GOT3 (cell line): ENCODE measurements around the gene UBASH3A.

Experiments
- DNase-seq: peaks from one replicate; lab custom pipeline; 2025; ENCODE audit warnings: mixed read lengths; lab: John Stamatoyannopoulos, UW

Gene UBASH3A

DNA sequence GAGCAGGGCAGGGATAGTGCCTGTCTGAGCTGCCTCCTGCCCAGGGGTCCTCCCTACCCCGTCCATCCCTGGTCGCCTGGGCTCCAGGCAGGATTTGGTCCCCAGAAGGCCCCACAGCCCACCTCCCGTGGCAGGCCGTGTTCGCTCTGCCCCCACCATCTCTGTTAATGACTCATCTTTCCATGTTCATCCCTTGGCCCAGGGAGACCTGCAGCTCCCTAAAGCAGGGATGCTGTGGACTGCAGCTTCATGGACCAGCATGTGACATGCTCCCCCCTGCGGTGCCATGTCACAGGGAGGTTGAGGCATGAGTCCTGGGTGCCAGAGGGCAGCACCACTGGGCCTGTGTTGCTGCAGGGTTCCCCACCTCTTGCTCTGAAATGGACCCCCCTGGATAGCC is 26.8 kb downstream of the UBASH3A start:
- DNase-seq, result no peak

DNA sequence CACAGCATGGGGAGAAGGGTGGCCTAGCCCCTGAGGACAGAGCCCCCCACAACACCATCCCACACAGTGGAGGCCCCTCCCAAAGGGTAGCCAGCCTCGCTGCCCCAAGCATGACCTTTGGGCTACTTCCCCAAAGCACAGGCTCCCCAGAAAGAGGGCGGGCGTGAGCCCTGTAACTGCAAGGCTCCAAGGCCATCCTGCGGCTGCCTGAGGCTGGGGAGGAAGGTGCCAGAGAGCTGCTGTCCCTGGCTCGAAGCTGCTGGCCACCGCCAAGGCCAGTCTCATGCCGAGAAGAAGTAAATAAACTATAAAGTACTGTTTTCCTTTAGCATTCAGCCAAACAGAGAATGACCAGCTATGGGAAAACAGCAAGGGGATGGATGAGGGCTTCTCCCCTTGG is 27.5 kb downstream of the UBASH3A start:
- no peak for DNase-seq

GRCh38 chr21:42432695-42433094 is 29.0 kb downstream of the UBASH3A start:
- no peak for DNase-seq

DNA sequence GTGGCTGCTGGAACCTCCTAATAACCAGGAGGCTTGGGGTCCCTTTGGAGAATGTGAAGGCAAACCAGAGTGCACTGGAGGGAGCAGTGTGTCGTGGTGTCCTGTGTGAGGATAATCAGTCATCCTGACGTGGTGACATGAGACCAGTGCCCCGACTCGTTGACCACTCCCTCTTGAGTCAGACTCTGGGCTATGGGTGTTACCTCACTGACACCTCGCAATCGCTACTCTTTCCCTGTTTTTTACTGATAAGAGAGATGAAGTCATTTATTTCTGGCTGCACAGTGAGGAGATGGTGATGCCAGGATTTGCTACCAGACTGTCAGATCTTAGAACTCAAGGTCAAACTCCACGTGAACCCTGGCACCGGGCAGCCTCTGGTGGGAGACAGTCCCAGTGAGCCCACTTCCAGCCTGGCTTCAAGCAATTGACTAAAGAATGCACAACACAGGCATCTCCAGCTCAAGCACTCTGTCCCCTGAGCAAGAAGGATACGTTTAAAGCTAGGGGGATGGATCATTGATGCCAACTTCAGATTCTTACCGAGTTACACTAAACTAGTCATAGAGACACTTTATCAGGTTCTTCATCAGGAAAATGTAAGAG is 30.3 kb downstream of the UBASH3A start:
- DNase-seq, result no peak

DNA sequence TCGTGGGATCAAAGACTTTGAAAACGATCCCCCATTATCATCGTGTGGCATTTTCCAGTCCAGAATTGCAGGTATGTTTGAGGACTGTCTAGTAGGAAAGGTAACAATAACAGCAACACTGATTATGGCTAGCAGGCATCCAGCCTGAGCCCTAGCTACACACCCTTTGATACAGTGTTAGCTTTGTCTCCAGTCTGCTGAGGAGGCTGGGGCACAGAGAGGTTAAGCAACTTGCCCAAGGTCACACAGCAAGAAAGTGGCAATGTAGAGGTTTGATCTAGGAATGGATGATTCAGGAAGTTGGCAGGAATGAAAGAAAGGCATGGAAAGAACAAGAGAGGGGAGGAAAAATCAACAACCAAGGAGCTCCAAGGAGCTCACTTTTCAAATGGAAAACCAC is 31.2 kb downstream of the UBASH3A start:
- no peak for DNase-seq

DNA sequence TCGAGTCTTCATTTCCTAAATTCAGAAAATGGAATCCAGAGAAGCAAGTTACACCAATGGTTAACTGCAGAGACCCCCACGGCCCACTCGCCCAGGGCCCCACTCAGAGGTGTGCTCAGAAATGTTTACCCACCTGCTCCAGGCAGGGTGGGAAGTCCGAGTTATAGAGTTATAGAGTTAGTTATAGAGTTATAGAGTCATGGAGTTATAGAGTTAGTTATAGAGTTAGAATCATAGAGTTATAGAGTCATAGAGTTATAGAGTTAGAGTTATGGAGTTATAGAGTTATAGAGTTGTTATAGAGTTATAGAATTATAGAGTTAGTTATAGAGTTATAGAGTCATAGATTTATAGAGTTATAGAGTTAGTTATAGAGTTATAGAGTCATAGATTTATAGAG is 31.7 kb downstream of the UBASH3A start:
- no peak for DNase-seq

DNA sequence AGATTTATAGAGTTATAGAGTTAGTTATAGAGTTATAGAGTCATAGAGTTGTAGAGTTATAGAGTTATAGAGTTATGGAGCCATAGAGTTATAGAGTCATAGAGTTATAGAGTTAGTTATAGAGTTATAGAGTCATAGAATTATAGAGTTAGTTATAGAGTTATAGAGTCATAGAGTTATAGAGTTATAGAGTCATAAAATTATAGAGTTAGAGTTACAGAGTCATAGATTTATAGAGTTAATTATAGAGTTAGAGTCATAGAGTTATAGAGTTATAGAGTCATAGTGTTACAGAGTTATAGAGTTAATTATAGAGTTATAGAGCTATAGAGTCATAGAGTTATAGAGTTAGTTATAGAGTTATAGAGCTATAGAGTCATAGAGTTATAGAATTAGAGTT is 32.1 kb downstream of the UBASH3A start:
- DNase-seq, result no peak

GRCh38 chr21:42436914-42437313 is 33.2 kb downstream of the UBASH3A start:
- DNase-seq, result no peak

- no peak for DNase-seq
Observed at GRCh38 chr21:42437786-42438185, 34.1 kb downstream of the UBASH3A start.

GRCh38 chr21:42438316-42439205 is 34.9 kb downstream of the UBASH3A start:
- DNase-seq, result no peak

GRCh38 chr21:42439284-42440186 is 35.8 kb downstream of the UBASH3A start:
- no peak for DNase-seq

DNA sequence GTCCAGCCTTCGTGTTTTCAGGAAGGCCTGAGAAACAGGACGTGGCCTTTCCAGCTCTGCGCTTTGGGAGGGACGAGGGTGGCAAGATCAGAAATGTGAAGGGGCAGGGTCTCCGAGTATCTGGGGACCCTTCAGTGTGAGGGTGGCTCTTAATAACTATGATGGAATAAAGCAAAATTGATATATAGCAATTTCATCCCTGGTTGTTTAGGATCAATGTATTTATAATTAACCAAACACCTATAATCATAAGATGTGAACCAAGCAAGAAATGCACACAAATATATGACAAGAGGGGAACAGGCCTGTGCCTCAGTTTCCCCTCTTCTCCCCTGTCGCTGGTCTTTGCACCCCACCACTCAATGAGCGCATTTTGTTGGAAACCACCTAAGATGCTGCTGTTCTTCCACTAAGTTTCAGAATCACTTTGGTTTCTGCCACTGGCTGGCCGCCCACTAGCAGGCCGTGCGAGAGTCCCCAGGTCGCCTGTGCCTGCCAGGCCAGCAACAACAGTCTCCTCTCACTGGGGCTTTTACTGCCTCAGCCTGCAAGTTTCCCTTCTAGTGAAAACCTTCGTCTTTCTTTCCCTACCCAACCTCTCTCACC is 36.6 kb downstream of the UBASH3A start:
- no peak for DNase-seq

DNA sequence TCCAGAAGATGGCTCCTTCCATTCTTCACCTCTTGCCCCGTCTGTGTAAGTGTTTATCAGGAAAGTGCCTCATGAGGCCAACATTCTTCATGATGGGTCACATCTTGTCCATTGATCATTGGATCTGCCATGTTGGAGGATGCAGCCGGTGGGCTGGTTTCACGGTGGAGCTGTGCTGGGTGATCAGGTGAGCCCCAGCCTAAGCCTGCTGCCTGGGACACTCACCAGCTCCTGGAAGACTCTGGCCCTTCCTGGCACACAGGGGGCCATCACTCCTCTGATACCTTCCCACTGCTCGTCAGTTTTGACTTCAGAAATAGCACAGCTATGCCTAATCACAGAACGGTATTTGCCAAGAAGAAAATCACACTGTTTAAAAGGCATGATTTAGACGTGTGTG is 38.3 kb downstream of the UBASH3A start:
- DNase-seq, result no peak

DNA sequence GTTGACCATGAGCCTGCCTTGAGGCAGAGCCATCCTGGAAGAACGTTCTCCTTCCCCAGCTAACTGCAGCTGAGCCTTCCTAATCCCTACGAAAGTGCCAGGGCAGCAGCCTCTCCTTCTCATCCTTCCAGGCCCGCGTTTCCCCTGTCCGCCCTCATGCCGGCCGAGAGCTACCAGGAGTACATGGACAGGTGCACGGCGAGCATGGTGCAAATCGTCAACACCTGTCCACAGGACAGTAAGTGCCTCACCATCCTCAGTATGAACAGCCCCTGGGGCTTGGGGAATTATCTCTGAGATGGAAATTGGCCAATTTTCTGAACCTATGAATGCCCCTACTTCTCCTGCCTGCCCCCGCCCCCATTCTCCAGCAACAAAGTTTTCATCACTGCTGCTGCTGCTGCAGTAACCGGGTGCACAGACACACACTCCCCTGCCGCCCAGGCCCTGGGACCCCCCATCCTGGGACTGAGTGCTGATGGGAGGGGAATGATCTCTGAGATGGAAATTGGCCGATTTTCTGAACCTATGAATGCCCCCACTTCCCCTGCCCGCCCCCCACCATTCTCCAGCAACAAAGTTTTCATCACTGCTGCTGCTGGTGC is 39.6 kb downstream of the UBASH3A start:
- no peak for DNase-seq

- DNase-seq, result no peak
Observed at GRCh38 chr21:42443876-42444744, 40.4 kb downstream of the UBASH3A start.

DNA sequence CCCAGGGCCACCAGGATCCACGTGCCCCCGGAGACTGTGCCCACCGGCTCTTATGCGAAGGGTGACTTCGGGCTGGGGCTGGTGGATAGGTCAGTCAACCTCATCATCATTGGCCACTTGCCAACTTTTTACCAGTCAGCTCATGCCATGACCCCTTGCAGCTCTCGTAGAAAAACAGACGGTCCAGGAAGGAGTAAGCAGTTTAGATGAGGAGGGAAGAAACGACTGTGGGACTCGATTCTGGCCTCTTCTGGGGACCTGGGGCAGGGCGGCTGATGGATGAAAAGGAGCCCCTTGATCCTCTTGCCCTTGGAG is 41.0 kb downstream of the UBASH3A start:
- DNase-seq, result no peak

GRCh38 chr21:42445311-42445710 is 41.6 kb downstream of the UBASH3A start:
- DNase-seq, result no peak

GRCh38 chr21:42446531-42446930 is 42.8 kb downstream of the UBASH3A start:
- DNase-seq, result no peak

DNA sequence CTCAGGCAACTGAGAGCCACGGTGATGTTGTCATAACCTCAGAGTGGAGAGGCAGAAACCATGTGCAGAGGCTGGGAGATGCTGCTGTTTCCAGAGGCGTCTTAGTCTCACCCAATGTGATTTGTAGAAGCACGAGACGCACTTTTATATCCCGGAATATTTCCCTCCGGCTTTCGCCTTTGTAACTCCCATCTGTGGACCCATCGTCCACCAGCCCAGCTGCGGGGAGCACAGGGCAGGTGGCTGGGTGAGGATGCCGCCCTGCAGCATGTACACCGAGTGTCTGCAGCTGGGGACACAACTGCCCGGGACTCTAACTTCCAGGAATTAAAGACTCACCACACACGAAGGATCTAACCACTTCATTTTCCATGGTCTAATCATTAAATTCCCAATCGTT is 43.5 kb downstream of the UBASH3A start:
- DNase-seq, result no peak

GRCh38 chr21:42447732-42448131 is 44.0 kb downstream of the UBASH3A start:
- DNase-seq, result no peak

GRCh38 chr21:42448686-42449085 is 45.0 kb downstream of the UBASH3A start:
- no peak for DNase-seq
